ENCODE measurements around the gene AIP.
A peak's percentile ranks its signal among the peaks of the same experiment; 100 is the strongest.
"Not testable (repeated sequence)": the region's sequence is repeated elsewhere in the genome, so short reads cannot be mapped to it uniquely, and the experiment has no call there.

Gene AIP

GRCh38 chr11:67507864-67508485, 25.1 kb downstream of the AIP start, which contains the start of gene CDK2AP2:
Gene CDK2AP2, minus strand, starts transcription at chr11:67508162. Its CDS starts 80 bp downstream, at chr11:67508082.
- peak; percentile 100 for DNase-seq

GRCh38 chr11:67508486-67509121, 25.8 kb downstream of the AIP start:
- DNase-seq: peak; percentile 91

- no peak for DNase-seq
Observed at GRCh38 chr11:67510023-67510345, 27.2 kb downstream of the AIP start.

- not testable (repeated sequence) for DNase-seq
Observed at GRCh38 chr11:67511558-67511957, 28.7 kb downstream of the AIP start.

DNA sequence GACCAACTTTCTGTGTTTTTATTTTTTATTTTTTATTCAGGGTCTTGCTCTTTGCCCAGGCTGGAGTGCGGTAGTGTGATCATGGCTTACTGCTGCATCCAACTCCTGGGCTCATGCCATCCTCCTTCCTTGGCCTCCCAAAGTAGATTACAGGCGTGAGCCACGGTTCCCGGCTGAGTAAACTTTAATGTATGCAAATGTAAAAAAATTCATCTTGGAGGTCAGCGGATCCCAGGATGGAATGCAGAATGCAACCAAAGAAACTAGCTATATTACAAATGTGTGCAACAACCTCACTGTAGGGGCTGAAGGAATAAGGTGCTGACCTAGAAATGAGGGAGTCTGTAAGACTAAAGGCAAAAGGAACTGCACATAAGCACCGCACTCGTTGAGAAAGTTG, 31.3 kb downstream of the AIP start:
- DNase-seq: no peak

DNA sequence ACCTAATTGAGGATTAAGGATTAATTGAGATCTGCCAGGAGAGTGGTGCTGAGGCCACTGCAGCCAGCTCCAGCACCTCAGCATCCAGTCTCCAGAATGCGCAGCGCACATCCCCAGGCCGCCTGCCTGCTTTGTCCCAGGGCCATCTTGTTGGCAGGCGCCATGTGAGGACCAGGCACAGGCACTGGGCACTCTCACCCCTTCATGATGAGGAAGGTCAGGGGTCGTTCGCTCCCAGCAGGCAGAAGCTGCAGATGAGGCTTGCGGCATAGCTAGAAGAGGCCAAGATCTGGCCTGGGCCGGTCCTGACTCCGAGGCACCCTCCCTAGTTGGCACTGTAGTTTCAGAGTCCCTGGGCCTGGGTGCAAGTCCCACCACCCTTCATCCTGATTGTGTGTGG, 34.0 kb downstream of the AIP start:
- no peak for DNase-seq

- DNase-seq: no peak
Observed at GRCh38 chr11:67517784-67518552, 35.1 kb downstream of the AIP start.

DNA sequence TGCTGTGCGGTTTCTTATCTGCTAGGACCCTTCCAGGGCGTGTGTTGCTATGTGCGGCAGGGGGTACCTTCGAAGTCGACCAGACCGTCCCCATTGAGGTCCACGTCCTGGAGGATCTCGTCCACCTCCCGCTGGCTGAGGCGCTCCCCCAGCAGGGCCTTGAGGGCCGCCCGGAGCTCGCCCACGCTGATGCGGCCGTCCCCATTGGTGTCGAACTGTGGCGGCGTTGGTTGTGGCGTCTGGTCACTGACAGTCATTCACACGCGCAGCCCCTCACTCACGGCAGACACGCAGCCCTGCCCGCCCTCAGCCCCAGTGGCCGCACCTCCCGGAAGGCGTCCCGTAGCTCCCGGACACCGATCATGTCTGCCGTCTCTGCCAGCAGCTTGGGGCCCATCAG, 36.9 kb downstream of the AIP start:
- no peak for DNase-seq

DNA sequence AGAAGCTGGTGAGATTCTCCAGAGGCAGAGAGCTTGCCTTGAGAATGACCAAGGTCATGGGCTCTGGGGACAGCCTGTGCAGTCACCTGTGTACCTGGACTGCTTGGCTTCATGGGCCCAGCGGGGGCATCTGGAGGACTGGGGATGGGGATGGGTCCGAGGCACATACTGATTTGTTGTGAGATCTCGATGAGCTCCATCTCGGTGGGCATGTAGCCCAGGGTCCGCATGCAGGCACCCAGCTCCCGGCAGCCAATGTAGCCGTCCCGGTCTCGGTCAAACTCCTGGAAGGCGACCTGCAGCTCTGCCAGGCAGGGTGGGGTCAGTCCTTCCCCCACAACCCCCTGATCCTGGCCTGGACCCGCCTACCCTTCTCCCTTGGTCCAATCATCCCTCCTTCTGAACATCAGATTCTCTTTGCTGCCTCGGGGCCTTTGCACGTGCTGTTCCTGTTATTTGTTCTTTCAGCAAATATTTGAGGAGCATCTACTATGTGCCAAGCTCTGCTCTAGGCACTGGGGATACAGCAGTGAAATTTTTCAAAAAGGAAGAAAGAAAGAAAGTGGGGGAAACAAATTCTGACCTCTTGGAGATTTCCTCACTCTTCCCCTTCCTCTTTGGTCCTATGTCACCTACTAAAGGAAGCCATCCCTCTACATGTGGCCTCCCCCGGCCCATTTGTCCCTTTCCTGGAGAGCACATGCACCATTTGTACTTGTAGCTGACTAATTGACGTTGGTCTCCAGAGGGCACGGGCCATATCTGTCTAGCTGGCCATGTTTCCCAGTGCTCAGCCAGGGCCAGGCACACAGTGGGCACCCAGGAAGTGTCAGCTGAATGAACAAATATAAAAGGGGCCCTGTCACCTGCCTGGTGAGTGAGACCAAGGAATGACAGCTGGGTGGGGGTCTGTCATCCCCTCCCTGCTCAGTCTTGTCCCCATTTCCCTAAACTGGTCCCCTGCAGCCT, 38.3 kb downstream of the AIP start:
- DNase-seq: no peak

- DNase-seq: no peak
Observed at GRCh38 chr11:67521924-67522323, 39.1 kb downstream of the AIP start.

DNA sequence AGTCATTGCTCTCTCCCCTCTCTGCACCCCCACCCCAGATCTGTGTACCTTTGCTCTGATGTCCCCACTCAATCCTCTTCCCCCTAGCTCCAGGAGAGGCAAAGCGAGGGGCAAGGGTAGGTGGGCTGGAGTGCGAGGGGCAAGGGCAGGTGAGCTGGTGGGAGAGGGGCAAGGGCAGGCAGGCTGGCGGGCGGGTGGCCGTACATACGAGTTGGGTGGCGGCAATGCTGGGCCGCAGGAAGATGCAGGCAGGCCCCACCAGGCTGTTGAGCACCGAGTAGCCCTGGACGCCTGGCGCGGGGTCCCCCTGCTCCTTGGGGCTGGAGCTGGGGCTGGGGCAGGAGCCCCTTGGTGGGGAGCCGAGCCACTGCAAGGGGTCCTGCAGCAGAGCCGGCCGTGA, 39.5 kb downstream of the AIP start:
- DNase-seq: no peak

GRCh38 chr11:67522844-67523555, 40.2 kb downstream of the AIP start, which contains the start of gene CABP2:
Gene CABP2, minus strand, starts transcription at chr11:67523446. Its CDS starts 120 bp downstream, at chr11:67523326.
- DNase-seq: no peak

DNA sequence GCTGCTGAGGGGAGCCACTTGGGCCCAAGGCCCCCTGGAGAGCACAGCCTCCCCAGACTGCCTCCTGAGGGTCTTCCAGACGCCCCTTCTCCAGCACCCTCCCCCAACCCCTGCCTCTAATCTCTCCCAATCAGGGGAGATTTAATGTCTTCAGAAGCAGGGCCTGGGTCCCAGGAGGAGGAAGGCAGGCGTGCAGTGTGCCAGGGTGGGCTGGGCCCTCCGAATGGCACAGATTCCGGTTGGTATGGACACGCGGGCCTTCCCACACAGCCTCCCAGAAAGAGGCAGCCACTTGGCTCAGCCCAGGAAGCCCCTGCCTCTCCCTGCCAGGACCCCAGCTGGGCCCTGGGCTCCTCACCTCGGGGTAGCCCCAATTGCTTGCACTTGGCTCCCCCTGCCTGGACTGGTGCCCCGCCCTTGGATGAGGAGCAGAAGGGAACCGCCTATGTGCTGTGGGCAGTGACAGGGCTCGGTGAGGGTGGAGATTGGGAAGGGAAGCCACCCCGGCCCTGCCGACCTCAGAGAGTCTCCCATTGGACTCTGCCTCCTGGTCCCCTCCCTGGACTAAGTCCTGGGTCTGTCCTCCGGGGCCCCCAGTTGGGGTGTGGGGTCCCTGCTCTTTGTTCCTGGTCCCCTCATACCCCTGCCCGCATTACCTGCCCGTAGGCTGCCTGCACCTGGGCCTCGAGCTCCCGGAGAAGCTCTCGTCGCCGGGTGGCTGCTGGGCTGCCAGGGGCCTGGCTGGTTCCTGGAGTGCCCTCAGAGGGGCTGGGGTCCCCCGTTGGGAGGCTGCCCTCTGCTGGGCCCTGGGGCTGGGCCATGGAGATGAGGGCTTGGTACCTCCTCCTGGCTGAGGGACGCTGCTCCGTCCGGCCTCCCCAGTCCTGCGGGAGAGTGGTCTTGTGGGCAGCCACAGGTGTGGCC, 41.0 kb downstream of the AIP start:
- no peak for DNase-seq

GRCh38 chr11:67524480-67524808, 41.6 kb downstream of the AIP start:
- no peak for DNase-seq

- DNase-seq: no peak
Observed at GRCh38 chr11:67525275-67525976, 42.6 kb downstream of the AIP start.

DNA sequence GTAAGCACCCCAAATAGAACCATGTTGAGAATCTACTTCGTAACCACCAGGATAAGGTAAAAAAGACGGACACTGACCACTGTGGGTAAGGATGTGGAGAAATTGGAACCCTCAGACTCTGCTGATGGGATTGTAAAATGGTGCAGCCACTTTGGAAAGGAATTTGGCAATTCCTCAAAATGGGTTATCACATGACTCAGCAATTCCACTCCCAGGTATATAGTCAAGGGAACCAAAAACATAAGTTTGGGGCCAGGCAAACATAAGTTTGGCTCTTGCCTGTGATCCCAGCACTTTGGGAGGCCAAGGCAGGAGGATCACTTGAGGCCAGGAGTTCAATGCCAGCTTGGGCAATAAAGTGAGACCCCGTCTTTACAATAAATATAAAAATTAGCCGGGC, 45.5 kb downstream of the AIP start:
- no peak for DNase-seq

DNA sequence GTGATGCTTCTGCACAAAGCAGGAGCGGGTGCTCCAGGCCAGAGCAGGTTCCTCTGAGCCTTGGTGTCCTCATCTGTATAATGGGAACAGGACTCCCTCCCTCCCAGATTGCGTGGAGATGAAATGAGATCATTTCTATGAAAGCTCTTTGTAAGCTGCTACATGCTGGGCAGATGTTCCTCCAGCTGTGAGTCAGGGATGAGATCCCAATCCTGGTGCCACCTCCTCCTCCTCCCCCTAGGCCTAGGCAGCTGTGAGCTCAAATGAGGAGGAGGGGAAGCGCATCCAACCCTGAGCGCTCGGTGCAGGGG, 47.4 kb downstream of the AIP start:
- no peak for DNase-seq

DNA sequence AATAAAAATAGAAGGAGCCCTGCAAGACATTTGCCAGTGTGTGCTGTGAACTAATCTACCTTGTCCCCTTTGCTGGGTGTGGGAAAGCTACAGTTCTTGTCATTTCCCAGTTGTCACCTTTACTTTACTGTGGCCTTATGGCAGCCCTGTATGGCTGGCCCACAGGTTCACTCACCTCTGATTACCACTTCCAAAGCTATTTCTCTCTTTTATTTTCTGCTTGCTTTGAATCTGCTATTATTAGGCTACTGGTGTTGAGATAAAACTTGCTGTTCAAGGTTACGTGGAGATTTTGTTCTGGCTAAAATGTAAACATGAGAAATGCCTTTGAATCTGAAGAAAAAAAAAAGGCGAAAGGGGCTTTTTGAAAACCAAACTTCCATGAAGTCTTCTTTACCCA, 50.1 kb downstream of the AIP start:
- DNase-seq: no peak

DNA sequence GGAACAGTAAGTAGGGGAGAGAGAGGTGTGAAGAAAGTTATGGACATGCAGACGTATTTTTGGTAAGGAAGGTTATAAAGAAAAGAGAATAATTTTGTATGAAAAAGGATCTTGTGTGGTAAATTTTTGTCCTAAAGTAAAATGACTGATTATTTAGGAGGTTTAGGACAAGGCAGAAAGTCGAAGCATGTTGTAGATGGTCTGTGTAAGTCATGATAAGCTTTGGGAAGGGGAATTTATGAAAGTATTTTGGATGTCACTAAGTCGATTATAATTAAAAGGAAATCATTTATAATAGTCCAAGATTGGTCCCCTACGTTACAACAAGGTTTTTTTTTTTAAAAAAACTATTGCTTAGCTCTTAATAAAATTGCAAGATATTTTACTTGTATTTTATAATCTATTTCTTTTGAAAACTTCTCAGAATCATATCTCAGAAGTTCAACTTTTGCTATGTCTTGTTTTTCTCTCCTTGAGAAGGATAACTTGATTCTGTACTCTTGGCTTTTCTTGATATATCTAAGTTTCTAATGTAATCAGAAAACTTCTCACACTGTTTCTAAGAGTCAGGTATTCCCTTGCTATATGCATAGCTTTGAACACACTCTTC, 51.3 kb downstream of the AIP start:
- DNase-seq: no peak

- no peak for DNase-seq
Observed at GRCh38 chr11:67535561-67535960, 52.7 kb downstream of the AIP start.
